ENCODE data around the gene YY1. TPM values are rescaled to one million over a fixed set of nuclear protein-coding genes. Genes with fewer than 3 reads are reported as not detected.

YY1 gene
- total and polyA plus RNA-seq, 2 experiments from 2014 or later = 88.2 to 128 TPM

- Histone ChIP-seq H3K27ac (ENCODE audit: low read depth) (no peak overlapping the region), H3K79me2 (replicated peaks; ENCODE audit: insufficient read depth) (peaks cover 62% of the 10 kb centered on the region), H3F3A (replicated peaks; ENCODE audit: low read depth) (peaks cover 16% of the 10 kb centered on the region), H3K4me3 (no peak overlapping the region), H3K36me3 (ENCODE audit: insufficient read depth) (no peaks in the 10 kb centered on the region), H4K20me1 (replicated peaks; ENCODE audit: insufficient read depth) (peaks cover 57% of the 10 kb centered on the region), H3K4me1 (ENCODE audit: insufficient read depth) (peaks cover 8% of the 10 kb centered on the region), H3K4me2 (no peak overlapping the region), H3K9me2 (ENCODE audit: insufficient read depth) (no peaks in the 10 kb centered on the region), H3K27me3 (ENCODE audit: insufficient read depth) (peaks cover 4% of the 10 kb centered on the region; the same call in 1 of the 2 replicates), H2AFZ (no peak overlapping the region)
- Mint-ChIP-seq H3K36me3 (ENCODE audit: low read depth) (peaks cover 31% of the 10 kb centered on the region), H3K27ac (no peak overlapping the region), H3K9me3 (no peaks in the 10 kb centered on the region), H3K4me3 (no peak overlapping the region; the same call in 2 of the 3 replicates), H3K4me1 (peaks cover 24% of the 10 kb centered on the region), H3K27me3 (ENCODE audit: insufficient read depth, low read depth, poor library complexity) (peaks cover 16% of the 10 kb centered on the region)
- no peak for ATAC-seq
- TF ChIP-seq ZNF462 (CRISPR knock-in tag; IDR thresholded peaks at IDR 0.05) (no peak), ETS1 (IDR thresholded peaks at IDR 0.05) (no peak), ZNF331 (CRISPR knock-in tag; IDR thresholded peaks at IDR 0.05; ENCODE audit: low read depth) (no peak), EZH2 (IDR thresholded peaks at IDR 0.05; ENCODE audit: low read depth, unreplicated experiment) (no peak), STAT1 (IDR thresholded peaks at IDR 0.05; ENCODE audit: unreplicated experiment) (no peak), EZH2phosphoT487 (IDR thresholded peaks at IDR 0.05; ENCODE audit: unreplicated experiment) (no peak), NANOG (IDR thresholded peaks at IDR 0.05; ENCODE audit: borderline replicate concordance) (no peak)
- no peak for DNase-seq (ENCODE audit: low spot score)
Observed at GRCh38 chr14:100302616-100303015, 63.7 kb downstream of the YY1 start.
